GM03348 (cell line): ENCODE measurements around the gene GLTP.
"Not testable (repeated sequence)": the region's sequence is repeated elsewhere in the genome, so short reads cannot be mapped to it uniquely, and the experiment has no call there.

Experiments used
- DNase-seq: peaks from one replicate; pipeline ENCODE4 v3.0.0; 2012; ENCODE audit warnings: low spot score

Gene GLTP

DNA sequence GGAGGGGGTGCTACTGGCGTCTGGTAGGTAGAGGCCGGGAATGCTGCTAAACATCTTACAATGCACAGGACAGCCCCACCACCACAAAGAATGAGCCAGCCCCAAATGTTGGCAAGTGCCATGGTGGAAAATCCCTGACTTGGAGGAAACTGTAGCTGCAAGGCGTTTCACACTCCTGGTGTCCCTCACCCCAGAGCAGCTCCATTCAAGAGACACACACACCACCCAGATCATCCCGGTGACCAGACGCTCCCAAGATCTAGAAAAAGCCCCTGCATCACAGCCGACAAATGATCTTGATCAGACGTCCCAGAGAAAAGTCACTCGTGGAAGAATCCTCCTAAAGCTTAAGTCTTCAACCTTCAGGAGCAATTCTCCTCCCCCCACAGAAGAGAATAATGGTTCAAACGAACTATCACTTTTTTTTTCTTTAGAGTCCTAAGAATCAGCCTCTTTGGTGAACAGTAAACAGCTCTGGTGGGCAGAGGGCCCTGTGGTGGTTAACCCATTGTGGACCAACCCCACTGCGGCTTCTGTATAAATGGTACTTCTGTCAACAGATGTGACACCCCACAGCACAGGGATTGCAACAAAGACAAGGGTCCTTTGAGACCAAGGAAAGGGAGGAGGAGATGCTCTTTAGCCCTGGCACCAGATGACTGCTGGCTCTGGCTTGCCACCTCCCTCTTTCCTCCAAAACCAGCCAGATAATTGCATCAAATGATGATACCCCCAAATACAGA is 2.7 kb downstream of the GLTP start:
- no peak for DNase-seq

DNA sequence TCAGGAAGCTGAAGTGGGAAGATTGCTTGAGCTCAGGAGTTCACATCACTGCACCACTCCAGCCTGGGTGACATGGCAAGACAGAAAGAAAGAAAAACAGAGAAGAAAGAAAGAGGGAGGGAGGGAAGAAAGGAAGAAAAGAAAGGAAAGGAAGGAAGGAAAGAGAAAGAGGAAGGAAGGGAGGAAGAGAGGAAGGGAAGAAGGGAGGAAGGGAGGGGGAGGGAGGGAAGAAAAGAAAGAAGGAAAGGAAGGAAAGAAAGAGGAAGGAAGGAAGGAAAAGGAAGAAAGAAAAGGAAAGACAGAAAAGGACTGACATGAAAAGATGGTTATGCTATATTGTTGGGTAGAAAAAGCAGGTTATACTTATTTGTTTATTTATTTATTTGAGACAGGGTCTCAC is 3.9 kb downstream of the GLTP start:
- no peak for DNase-seq

DNA sequence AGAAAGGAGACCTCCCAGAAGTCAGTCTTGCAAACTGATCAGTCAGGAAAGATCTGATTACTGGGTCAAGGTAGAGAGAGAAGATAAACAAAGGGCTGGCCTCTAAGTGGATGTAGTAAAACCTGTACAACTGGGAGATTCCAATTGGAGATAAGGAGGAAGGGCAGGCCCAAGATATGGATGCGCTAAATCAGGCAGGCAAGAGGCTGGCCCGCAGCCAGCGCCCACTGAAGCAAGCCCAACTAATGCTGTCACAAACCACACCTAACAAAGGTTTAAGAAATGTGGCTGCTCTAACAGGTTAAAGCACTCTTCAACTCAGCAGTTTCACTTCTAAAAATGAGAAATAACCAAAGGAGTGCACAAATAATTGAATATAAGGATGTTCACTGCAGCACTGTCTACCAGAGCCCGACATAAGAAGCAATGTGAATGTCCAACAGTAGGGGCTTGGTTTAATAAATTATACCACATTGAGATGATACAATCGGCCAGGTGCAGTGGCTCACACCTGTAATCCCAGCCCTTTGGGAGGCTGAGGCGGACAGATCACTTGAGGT is 4.7 kb downstream of the GLTP start:
- DNase-seq: no peak

DNA sequence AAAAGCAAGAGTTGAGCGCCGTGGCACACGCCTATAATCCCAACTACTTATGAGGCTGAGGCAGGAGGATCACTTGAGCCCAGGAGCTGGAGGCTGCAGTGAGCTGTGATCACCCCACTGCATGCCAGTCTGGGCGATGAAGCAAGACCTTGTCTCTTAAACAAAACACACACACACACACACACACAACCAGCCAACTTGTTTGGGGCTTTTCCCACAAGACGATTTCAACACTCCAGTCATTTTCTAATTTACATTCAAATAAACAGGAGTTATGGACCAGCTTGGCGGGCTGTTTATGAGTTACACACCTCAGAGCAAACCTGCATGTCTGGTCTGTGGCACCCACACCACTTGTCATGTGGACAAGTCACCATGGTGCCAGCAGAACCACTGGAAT is 6.7 kb downstream of the GLTP start:
- no peak for DNase-seq

DNA sequence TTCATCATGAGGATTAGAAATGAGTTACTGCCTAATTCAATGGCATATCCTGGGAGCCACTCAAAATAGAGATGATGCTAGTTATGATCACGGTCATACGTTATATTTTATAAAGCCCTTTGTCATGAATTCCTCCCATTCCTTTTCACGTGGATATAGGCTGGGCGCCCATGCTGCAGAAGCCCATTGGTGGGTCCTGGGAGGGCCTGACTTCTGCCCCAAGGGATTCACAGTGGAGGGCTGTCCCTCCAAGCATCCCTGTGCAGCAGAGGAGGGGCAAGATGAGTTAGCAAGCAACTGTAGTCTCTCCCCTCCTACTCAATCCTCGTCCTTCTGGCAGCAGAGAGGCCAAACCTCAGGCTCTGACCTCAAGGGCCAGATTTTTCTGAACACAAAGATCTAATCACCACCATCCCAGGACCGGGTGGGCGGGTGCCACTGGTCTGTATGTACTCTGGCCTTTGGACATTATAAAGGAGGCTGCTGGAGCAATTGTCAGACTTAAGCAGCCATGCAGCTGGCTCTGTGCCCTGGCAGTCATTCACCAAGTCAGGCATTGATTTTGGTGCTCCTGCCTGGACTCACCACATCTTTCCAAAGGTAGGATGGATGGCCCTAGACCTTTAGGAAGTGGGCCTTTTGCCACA is 8.6 kb downstream of the GLTP start:
- peak; percentile 25 for DNase-seq

DNA sequence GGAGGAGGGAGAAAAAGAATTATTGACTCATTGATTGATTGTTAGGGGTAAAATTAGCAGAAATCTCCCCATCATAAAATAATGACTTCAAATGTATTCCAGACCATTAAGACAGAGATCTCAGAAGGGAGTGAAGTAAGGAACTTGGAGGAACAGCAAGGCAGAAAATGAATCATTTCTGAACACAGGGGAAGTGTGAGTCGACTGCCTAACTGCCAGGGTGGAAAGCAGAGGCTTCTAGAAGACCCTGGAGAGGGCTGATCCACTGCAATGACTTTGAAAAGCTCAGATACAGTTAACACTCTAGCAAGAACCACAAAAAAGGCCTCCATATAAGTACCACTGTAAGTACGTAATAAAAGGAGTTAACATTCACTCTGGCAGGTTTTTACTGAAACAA is 9.7 kb downstream of the GLTP start:
- DNase-seq: peak; percentile 31

DNA sequence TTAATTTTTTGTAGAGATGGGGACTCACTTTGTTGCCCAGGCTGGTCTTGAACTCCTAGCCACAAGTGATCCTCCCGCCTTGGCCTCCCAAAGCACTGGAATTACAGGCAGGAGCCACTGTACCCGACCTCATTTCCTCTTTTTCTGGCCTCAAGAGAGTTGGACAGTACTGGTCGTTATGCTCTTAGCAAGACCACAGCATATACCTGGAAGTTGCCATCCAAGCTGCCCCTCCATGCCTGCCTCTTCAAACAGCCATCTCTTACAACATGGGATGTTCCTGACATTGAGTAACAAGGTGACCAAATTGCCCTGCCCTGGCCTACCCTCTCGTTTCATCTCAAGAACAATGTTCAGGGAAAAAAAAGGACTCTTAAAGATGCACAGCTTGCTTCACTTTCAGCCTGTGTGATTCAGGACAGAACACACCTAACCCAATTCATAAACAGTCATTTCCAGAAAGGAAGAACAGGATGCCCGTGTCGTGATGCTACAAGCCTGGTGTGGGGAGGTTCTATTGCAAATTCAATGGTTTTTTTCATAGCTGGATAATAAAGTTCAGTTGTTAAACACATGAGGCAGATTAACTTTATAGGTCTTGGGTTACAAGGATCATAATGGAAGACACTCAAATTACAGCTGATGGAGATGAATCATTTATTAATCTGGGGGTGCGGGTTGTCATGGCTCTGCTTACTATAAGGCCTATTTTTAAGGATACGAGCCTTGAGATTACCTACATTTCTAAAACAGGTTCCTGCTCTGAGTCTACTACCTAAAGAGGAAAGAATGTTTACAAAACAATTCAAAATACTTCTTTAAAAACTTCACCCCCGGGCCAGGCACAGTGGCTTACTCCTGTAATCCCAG is 11.9 kb downstream of the GLTP start:
- DNase-seq: no peak

DNA sequence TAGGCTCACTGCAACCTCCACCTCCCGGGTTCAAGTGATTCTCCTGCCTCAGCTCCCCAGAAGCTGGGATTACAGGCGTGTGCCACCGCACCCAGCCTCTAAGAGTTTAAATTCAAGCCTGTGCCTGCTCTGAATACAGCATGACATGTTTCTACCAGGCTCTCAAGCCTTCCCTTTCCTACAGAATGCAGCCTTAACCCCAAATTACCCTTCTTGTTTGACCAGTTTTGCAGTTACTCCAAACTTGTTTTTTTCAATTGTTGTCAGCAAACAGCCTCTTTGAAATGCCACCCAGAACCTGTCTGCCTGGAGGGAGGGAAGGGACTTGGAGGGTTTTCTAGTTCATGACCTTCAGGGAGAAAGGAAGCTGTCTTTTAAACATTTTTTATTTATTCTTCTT is 15.4 kb downstream of the GLTP start:
- DNase-seq: no peak

DNA sequence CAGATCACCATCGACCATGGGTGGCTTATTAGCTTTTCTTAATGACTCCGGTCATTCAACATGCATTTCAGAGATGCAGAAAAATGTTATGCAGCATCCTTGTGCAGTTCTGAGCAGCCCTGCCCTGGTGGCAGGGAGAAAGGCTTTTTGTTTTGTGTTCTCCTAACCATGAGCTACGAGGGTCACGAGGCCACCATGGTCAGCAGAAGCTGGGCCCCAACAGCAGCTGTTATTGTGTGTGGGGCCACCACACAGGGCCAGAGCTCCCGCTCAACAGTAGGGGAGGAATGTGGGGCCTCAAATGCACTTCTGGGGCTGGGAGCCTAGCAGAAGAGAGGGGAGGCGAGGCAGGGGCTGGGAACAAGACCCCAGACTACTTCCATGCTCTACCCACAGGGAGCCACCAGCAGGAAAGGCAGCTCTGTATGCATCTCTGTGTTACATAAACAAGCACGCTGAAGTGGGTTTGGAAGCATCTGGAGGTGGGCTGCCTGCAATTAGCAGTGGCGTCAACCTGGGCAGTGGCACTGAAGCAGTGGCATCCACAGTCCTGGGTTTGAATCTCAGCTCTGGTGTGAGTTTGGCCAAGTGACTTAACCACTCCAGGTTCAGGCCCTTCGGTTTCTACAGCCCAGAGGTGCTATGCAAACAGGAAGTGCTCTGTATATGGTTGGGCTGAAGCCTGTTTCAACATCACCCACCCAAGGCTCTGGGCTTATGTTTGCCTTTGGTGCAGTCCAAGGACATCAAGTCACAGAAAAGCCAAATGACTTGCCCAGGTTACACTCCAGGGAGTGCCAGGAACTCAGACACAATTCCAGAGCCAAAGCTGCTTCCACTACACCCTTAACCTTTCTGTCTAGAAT is 16.3 kb downstream of the GLTP start:
- DNase-seq: no peak

DNA sequence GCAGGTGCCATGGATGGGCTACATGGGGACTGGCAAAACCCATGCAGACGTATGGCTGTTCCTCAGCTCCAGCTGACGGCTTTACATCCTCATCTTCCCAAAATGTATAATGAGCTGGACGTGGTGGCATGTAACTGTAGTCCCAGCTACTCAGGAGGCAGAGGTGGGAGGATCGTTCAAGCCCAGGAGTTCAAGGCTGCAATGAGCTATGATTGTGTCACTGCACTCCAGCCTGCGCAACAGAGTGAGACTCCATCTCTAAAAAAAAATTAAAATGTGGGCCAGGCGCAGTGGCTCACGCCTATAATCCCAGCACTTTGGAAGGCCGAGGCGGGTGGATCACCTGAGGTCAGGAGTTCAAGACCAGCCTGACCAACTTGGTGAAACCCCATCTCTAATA is 17.9 kb downstream of the GLTP start:
- DNase-seq: not testable (repeated sequence)

DNA sequence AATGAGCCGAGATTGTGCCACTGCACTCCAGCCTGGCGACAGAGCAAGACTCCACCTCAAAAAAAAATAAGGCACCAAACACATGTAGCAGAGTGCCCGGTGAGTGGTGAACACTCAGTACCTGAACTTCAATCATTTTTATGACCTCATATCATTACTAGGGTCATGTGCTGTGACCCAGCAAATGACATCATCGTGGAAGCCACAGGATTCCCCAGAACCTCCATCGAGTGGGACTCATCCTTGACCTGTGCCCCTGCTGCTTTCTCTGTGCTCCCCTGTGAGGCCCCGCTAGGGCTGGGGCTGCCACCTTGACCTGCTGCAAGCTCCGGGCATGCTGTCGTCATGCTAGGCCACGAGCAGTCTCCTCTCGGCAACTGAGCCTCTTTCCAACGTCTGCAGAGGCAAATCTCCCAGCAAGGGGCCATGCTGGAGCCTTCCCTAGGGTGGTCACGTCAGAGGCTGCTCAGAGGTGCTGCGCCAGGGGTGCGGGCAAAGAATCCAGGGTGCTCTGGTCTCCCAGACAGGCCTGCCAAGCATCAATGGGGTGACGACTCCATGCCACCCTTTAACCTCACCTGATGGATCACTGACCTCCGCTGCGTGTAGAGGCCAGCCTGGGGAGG is 18.5 kb downstream of the GLTP start:
- no peak for DNase-seq

DNA sequence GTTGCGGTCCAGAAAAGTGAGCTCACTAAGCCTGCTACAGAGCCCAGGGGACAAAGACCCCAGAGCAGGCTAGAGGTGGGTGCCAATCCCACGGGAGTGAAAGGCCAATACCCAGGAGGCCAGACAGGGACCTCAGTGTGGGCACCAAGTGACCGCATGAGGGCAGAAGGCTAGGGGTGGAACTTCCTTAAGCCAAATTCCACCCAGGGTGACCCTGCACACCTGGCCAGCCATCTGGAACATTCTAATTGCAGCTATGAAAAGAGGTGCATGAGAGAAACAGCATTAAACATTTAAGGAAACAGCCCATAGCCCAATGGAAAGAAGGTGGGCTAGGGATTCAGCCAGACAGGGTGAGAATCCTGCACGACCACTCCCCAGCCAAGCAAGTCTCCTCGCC is 19.4 kb downstream of the GLTP start:
- no peak for DNase-seq

DNA sequence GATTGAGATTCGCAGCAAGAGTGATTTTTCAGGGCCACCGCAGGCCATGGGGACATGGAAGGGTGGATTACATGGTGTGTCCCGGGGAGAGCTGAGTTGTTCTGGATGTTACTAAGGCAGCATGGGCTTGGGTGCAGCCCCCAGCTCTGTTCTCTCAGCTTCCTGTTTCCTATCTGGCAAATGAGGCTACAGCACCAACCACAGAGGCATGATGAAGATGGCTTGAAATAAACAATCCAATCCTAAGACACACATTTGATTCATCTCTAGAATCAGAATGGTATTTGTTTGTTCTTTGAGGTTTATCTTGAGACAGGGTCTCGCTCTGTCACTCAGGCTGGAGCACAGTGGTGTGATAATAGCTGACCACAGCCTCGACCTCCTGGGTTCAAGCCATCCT is 21.6 kb downstream of the GLTP start:
- DNase-seq: no peak

DNA sequence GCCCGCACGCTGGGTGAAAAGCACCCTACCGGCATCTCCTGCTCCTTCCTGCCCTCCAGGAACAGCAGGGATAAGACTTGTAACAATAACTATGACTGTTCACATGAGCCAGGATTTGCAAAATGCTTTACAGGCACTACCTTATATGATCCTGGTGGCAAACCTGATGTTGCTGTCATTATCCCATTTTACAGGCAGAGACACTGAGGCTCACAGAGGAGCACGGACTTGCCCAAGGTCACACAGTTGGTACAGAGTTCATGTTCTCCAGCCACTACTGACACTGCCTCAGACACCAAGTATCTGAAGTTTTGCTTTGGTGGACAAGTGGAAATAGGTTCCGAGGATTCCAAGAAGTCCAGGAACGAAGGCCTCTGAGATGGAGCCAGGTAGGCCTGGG is 22.6 kb downstream of the GLTP start:
- DNase-seq: no peak

DNA sequence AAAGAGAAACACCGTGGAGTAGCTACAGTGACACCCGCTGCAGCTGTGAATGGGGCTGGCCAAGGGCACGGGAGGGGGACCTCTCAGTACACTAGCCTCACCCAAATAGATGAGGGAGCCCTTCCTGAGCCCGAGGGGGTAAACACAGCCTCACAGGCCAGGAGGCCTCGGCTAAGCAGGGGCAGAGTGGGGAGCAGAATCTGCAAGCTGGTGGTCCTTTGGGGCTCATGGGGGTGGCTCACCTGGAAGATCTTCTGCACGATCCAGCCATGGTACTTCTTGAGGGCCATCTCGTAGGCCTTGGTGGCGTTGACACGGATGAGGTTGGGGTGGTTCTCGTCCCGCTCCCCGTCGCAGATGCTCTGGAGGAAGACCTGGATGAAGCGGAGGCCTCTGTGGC is 25.0 kb downstream of the GLTP start:
- no peak for DNase-seq

DNA sequence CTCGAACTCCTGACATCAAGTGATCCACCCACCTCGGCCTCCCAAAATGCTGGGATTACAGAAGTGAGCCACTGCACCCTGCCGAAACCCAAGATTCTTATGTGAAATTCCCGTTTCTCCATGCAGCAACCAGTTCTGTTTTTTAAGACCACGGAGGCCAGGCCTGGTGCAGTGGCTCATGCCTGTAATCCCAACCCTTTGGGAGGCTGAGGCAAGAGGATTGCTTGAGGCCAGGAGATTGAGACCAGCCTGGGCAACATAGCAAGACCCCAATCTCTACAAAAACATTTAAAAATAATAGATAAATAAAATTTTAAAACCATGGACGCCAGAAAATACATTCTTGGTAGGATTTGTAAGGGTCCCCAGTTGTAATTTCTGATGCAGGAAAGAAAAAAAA is 29.8 kb downstream of the GLTP start:
- DNase-seq: not testable (repeated sequence)

DNA sequence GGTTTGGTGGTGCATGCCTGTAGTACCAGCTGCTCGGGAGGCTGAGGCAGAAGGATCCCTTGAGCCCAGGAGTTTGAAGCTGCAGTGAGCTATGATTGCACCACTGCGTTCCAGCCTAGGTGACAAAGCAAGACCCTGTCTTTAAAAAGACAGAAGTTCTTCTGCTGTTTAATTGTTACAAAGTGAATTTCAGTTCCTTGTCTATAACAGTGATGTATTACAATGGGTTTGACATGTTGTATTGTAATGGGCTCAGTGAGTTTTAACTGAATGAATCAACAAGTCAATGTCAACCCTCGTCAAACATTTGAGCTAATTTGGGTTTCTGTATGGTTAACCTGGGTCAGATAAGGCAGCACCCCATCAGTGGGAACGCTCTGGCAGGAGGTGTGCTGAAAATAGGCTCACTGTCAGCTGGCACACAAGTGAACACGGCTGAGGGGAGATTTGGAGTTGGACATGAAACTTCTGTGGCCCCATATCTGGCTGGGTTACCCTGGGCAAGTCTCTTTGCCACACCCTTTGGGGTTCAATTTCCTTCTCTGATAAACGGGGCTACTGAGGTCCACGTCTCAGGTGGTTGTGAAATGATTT is 33.1 kb downstream of the GLTP start:
- no peak for DNase-seq

DNA sequence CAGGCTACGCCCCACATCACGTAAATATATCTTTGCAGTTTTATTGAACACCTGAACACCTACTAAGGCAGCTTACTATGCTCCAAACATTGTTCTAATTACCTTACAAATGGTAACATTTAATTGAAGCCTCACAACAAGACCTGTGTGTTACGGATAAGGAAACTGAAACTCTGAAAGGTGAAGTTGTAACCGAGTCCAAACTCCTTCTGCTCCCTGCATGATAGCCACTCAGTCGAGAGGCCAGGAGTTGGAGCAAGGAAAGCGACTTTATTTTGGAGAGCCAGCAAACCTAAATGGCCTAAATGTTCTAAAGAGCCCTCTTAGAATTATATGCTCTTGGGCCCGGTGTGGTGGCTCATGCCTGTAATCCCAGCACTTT is 34.5 kb downstream of the GLTP start:
- DNase-seq: no peak

DNA sequence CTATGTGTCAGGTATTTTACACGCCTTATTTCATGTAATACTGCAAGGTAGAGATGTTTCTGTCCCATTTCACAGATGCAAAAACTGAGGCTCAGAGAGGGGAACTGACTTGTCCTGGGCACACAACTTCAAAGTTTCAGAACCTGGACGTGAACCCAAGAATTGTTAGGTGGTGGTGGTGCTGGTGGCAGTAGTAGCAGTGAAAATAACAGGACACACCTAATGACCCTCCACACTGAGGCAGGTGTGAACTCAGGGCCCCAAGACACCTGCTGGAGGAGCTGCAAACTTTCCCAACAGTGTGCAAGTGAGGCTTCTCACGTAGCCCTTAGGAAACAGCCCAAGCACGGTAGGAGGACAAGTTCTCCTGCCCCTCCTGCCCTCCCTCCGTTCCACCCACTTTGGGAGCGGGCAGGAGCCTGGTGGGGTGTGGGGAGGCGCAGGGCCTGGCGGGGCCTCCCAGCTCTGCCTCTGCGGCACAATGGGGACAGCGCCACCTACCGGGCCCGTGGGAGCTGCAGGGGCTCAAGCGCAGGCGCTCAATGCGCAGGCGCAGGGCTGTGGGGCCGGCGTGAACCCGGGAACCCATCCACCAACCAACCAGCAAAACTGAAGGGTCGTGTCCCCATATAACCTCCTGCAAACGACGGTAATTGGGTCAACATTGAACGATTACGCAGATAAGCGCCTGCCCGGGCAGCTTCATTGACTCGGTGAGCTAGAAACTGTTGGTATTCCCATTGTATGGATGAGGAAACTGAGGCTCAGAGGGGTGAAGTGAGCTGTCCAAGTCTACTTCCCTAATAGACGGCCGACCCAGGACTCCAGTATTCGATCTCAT is 35.1 kb downstream of the GLTP start:
- peak; percentile 97 for DNase-seq

DNA sequence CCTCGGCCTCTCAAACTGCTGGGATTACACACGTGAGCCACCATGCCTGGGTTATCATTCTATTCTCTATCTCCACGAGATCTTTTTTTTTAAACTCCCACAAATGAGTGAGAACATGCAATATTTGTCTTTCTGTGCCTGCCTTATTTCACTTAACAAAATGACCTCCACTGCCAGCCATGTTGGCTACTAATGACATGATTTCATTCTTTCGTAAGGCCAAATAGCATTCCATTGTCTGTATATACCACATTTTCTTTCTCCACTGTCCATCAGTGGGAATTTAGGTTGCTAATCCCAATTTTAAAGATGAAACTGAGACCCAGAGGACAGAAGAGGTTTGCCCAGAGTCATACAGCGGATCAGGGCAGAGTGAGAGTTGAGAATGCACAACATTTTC is 36.2 kb downstream of the GLTP start:
- DNase-seq: no peak
